Thoracic aorta (tissue), 2 donors: ENCODE measurements around the gene PFKFB4. TPM values are rescaled to one million over a fixed set of nuclear protein-coding genes. Genes with fewer than 3 reads are reported as not detected.

Experiments used
- ATAC-seq: fragments of 150-250 bp; one replicate; pipeline ENCODE4 v1.8.0; 2017; ENCODE audit warnings: low read depth; ENCODE audit not compliant: insufficient number of reproducible peaks, low FRiP score
- DNase-seq: peaks from one replicate; pipeline ENCODE4 v3.0.0-alpha.2; 2020; ENCODE audit warnings: low spot score
- H3K27ac ChIP-seq, 2 donors: fragments of 200-600 bp; sonication (generic); 1 replicate in 1 of 2; 2 replicates in 1 of 2; pipeline ENCODE4 v1.5.1; 2016; ENCODE audit warnings: mild to moderate bottlenecking in 2 of 2, moderate library complexity in 2 of 2
- H3K27me3 ChIP-seq: fragments of 200-600 bp; sonication (generic); replicated peaks from 2 replicates; pipeline ENCODE4 v1.6.0; 2016; ENCODE audit warnings: mild to moderate bottlenecking; ENCODE audit not compliant: insufficient read depth
- H3K36me3 ChIP-seq: fragments of 200-600 bp; sonication (generic); one replicate; pipeline ENCODE4 v1.5.1; 2016
- H3K4me1 ChIP-seq, 2 donors: fragments of 200-600 bp; sonication (generic); 1 replicate in 1 of 2; 2 replicates in 1 of 2; pipeline versions ENCODE4 v1.5.1 to v1.6.0; 2016; ENCODE audit warnings: low read depth in 2 of 2, mild to moderate bottlenecking in 1 of 2; ENCODE audit not compliant: control insufficient read depth in 1 of 2
- H3K4me3 ChIP-seq: fragments of 200-600 bp; sonication (generic); 2 replicates; pipeline ENCODE4 v1.5.1; 2016; ENCODE audit warnings: mild to moderate bottlenecking
- H3K9me3 ChIP-seq: fragments of 200-600 bp; sonication (generic); 2 replicates; pipeline ENCODE4 v1.5.1; 2016
- CTCF ChIP-seq: fragments of 200-600 bp; sonication (generic); IDR thresholded peaks from one replicate; pipeline ENCODE4 v1.5.1; 2019; ENCODE audit warnings: antibody characterized with exemption
- total RNA-seq, 2 donors: library from RNA; depleted of rRNA; stranded (reverse); fragments of >200 nt; gene quantifications; one replicate each; pipeline versions ENCODE4 v1.1.0 to v1.2.3, GENCODE V29; 2016

Gene PFKFB4
- total RNA-seq, 2 donors from 2014 or later, result 3.7 to 8.5 TPM

- H3K9me3 ChIP-seq, result no peaks in the 10 kb centered on the region
- DNase-seq, result no peak
- H3K4me3 ChIP-seq, result no peak overlapping the region
- no peaks in the 10 kb centered on the region for H3K27me3 ChIP-seq
- no peak overlapping the region for H3K27ac ChIP-seq
- TF ChIP-seq CTCF, result no peak
- no peak for ATAC-seq
- peaks cover 6% of the 10 kb centered on the region in 2 donors for H3K4me1 ChIP-seq
- peaks cover 6% of the 10 kb centered on the region for H3K36me3 ChIP-seq
Observed at GRCh38 chr3:48548126-48548525, 8.5 kb downstream of the PFKFB4 start.

GRCh38 chr3:48546203-48546829, 10.3 kb downstream of the PFKFB4 start:
- peaks cover 7 to 10% of the 10 kb centered on the region in 2 donors for H3K4me1 ChIP-seq
- peaks cover 6% of the 10 kb centered on the region for H3K36me3 ChIP-seq
- no peaks in the 10 kb centered on the region for H3K9me3 ChIP-seq
- H3K27me3 ChIP-seq, result no peaks in the 10 kb centered on the region
- H3K27ac ChIP-seq, result no peak overlapping the region
- no peak for ATAC-seq
- no peak for DNase-seq
- no peak overlapping the region for H3K4me3 ChIP-seq
- TF ChIP-seq CTCF, result no peak

GRCh38 chr3:48544141-48544540, 12.5 kb downstream of the PFKFB4 start:
- no peak for ATAC-seq
- no peak for TF ChIP-seq CTCF
- DNase-seq, result no peak

GRCh38 chr3:48543271-48543866, 13.2 kb downstream of the PFKFB4 start:
- ATAC-seq (no peak), DNase-seq (no peak)
- peaks cover 6% of the 10 kb centered on the region for H3K36me3 ChIP-seq
- no peaks in the 10 kb centered on the region for H3K27me3 ChIP-seq
- no peak for TF ChIP-seq CTCF
- H3K4me1 ChIP-seq, result peaks cover 7 to 10% of the 10 kb centered on the region in 2 donors
- no peaks in the 10 kb centered on the region for H3K9me3 ChIP-seq
- peak overlapping the region in 1 of 2 donors; percentile 20 for H3K27ac ChIP-seq
- H3K4me3 ChIP-seq, result peak overlapping the region; percentile 18

More at GRCh38 chr3:48544141-48544540, 12.5 kb downstream of the PFKFB4 start:
- Histone ChIP-seq H3K4me1 (peaks cover 7 to 10% of the 10 kb centered on the region in 2 donors), H3K9me3 (no peaks in the 10 kb centered on the region), H3K27ac (no peak overlapping the region), H3K4me3 (no peak overlapping the region), H3K27me3 (no peaks in the 10 kb centered on the region), H3K36me3 (peaks cover 6% of the 10 kb centered on the region)

- Histone ChIP-seq H3K9me3 (no peaks in the 10 kb centered on the region), H3K36me3 (peaks cover 27% of the 10 kb centered on the region), H3K4me1 (peaks cover 4 to 7% of the 10 kb centered on the region in 2 donors), H3K27ac (no peak overlapping the region), H3K27me3 (no peaks in the 10 kb centered on the region), H3K4me3 (no peak overlapping the region)
- TF ChIP-seq CTCF, result no peak
- DNase-seq (no peak), ATAC-seq (no peak)
Observed at GRCh38 chr3:48538451-48538850, 18.2 kb downstream of the PFKFB4 start.
